Fibroblast of the conjunctiva (primary cell): ENCODE data around the gene CDC42.
A peak's percentile ranks its signal among the peaks of the same experiment; 100 is the strongest.
"Not testable (repeated sequence)": the region's sequence is repeated elsewhere in the genome, so short reads cannot be mapped to it uniquely, and the experiment has no call there.

Experiments used
- DNase-seq: peaks from one replicate; pipeline ENCODE4 v3.0.0-alpha.2; 2010; ENCODE audit warnings: low read depth

Gene CDC42

GRCh38 chr1:22052115-22053016 lies at the start of gene CDC42:
CDC42 (plus strand) TSS chr1:22052709; CDS start chr1:22078479, 25,770 bp downstream.
- DNase-seq = peak; percentile 92

GRCh38 chr1:22002875-22003274 lies 49.6 kb upstream of the CDC42 start:
- DNase-seq = not testable (repeated sequence)

GRCh38 chr1:22003959-22004358 lies 48.5 kb upstream of the CDC42 start:
- DNase-seq = not testable (repeated sequence)

- DNase-seq = not testable (repeated sequence)
Measured at GRCh38 chr1:22005261-22006149, 47.0 kb upstream of the CDC42 start.

DNA sequence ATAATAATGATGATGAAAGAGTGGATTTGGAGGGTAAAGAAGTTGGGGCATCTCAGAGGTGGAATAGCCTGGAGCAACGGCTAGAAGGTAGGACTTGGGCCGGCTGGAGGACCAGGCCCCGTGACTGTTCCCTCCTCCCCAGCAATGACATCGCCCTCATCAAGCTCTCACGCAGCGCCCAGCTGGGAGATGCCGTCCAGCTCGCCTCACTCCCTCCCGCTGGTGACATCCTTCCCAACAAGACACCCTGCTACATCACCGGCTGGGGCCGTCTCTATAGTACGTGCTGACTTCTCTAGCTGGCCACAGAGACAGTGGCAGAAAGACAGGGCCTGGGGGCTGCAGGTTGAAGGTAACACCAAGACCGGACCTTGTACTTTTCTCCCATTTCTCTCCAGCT lies 45.8 kb upstream of the CDC42 start:
- not testable (repeated sequence) for DNase-seq

- not testable (repeated sequence) for DNase-seq
Measured at GRCh38 chr1:22007262-22007661, 45.2 kb upstream of the CDC42 start.

DNA sequence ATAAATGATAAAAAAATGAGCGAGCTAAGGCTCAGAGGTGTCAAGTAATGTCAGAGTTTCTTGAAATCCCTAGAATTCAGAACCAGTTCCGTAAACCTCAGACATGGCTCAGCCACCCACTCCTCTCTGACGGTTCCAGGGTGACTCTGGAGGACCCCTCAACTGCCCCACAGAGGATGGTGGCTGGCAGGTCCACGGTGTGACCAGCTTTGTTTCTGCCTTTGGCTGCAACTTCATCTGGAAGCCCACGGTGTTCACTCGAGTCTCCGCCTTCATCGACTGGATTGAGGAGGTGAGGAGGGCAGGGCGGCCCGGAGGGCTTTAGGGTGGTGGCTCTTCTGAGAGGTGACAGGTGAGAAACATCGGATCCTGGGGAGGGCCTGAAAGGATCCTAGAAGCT lies 42.9 kb upstream of the CDC42 start:
- not testable (repeated sequence) for DNase-seq

GRCh38 chr1:22012752-22013151 lies 39.8 kb upstream of the CDC42 start:
- DNase-seq = not testable (repeated sequence)

DNA sequence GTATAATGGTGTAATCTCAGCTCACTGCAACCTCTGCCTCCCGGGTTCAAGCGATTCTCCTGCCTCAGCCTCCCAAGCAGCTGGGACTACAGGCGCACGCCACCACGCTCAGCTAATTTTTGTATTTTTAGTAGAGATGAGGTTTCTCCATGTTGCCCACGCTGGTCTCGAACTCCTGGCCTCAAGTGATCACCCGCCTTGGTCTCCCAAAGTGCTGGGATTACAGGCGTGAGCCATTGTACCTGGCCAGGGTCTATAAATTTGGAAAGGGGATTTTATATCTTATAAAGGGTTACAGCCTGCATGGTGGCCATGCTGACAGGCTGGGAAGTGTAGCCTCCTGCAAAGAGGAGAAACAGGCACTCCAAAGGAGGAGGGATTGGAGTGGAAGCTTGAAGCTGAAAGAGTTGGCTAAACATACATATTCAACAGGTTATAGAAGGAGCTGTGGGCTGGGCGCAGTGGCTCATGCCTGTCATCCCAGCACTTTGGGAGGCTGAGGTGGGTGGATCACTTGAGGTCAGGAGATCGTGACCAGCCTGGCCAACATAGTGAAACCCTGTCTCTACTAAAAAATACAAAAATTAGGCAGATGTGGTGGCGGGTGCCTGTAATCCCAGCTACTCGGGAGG lies 37.8 kb upstream of the CDC42 start:
- not testable (repeated sequence) for DNase-seq

DNA sequence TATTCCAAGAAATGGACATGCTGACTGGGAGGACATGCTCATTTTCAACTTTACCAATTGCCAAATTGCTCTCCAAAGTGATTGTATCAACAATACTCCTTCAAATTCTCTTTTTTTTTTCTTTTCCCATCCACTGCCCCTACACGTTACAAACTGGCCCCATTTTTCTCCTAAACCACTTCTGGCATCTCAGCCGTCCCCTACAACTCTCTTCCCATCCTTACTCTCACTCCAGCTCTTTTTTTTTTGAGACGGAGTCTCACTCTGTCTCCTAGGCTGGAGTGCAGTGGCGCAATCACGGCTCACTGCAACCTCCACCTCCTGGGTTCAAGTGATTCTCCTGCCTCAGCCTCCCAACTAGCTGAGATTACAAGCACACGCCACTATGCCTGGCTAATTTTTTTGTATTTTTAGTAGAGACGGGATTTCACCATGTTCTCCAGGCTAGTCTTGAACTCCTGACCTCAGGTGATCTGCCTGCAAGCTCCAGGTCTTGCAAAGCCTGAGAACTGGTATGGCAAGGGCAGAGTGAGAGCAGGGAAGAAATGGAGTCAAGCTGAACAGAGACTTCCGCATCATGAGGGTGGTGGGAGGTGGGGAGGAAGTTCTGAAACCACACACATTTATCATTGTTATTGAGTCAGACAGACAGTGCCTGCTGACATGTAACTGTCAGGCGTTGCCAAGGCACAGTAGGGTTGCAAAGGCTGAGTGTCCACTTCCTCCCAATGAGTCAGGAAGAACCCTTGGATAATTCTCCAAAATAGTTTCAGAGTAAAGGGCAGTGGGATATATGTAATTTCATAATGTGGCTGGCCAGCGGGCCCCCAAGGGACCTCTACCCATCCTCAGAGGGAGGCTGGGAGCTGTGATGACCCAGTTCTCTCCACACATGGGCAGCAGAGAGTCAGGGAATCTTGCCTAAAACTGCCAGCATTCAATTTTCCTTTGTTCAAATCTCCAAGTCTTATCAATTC lies 33.6 kb upstream of the CDC42 start:
- DNase-seq = peak; percentile 74

DNA sequence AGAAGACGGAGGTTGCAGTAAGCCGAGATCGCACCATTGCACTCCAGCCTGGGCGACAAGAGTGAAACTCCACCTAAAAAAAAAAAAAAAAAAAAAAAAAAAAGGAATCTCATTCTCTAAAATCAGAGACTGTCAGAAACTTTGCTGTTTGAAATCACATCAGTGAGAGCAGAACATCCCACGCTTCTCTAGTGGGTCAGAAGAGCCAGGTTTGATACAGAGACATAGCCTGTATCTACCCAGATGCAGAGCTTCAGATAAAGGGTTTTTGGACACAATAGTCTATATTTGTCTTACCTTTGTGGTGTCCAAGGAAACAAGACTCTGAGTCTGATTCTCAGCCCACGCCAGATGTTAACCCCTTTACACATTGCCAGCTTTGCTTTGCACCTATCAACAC lies 31.4 kb upstream of the CDC42 start:
- no peak for DNase-seq

- DNase-seq = peak; percentile 68
Measured at GRCh38 chr1:22024485-22025367, 27.8 kb upstream of the CDC42 start.

- DNase-seq = peak; percentile 80
Measured at GRCh38 chr1:22025368-22026155, 26.9 kb upstream of the CDC42 start.

GRCh38 chr1:22026924-22027289 lies 25.6 kb upstream of the CDC42 start:
- no peak for DNase-seq

GRCh38 chr1:22030057-22030456 lies 22.5 kb upstream of the CDC42 start:
- DNase-seq = no peak

DNA sequence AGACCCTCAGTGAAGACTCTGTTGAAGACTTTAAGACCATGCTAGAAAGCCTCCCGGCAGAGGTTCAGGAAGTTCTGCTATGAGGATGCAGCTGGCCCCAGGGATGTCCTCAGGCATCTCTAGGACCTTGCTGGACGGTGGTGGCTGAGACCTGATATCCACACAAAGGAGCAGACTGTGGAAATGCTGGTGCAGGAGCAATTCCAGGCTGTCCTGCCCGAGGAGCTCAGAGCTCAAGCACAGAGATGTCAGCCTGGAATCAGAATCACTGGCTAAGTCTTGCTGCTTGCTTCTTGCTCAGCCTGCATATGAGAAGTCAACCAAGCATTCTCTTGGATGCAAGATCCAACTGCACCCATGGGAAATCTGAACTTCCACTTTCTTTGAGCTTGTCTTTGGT lies 22.0 kb upstream of the CDC42 start:
- no peak for DNase-seq

DNA sequence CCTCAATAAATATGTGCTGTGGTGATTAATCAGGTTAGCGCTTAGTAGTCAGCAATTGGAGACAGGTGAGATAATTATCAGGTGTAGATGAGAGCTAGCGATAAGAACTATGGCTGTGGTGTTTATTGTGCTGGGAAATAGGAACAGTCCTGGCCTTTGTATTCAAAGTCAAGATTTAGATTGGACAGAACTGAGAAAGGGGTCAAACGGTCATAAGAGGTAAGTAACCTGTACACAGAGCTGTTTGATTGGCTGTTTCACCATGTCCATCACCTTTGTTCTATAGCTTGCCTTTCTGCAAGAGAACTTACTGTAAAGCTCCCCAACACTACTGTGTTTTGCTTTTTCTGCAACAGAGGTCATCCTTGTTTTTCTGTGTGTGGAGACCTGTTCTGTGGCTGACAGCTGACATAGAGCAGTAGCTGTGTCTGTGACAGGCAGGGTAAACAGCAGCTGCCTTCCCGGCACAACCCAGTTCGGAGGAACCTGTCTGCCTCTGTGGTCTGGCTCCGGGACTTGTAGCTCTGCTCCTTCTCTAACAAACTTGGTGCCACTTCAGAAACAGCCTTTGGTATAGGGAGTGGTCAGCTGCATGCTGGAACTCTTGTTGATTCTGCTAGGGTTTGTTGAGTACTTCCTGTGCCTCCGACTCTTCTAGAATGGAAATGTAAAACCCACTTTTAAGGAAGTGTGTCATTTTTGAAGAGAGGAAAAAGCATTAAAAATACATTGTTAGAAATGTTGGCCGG lies 21.1 kb upstream of the CDC42 start:
- no peak for DNase-seq

- not testable (repeated sequence) for DNase-seq
Measured at GRCh38 chr1:22034834-22035233, 17.7 kb upstream of the CDC42 start.

GRCh38 chr1:22037520-22037919 lies 15.0 kb upstream of the CDC42 start:
- no peak for DNase-seq
